Measurements from ENCODE around the gene IFITM10.

The IFITM10 gene

DNA sequence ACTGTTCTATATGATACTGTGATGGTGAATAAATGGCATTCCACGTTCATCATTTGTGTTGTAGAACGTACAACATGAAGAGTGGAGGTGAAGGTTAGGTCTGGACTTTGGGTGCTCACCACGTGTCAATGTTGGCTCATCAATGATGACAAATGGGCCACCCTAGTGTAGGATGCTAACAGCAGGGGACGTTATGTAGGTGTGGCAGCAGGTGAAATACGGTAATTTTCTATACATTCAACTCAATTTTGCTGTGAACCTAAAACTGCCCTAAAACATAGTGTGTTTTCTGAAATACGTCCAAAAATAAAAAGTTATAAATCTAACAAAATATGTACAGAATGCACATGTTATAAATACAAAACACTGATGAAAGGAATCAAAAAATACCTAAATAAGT lies 47.2 kb downstream of the IFITM10 start:
- H3K4me3 ChIP-seq (ENCODE audit: low read length): no peak overlapping the region
- no peak for TF ChIP-seq EZH2phosphoT487 (IDR thresholded peaks at IDR 0.05; ENCODE audit: low read depth)
- TF ChIP-seq, protein P1, sequence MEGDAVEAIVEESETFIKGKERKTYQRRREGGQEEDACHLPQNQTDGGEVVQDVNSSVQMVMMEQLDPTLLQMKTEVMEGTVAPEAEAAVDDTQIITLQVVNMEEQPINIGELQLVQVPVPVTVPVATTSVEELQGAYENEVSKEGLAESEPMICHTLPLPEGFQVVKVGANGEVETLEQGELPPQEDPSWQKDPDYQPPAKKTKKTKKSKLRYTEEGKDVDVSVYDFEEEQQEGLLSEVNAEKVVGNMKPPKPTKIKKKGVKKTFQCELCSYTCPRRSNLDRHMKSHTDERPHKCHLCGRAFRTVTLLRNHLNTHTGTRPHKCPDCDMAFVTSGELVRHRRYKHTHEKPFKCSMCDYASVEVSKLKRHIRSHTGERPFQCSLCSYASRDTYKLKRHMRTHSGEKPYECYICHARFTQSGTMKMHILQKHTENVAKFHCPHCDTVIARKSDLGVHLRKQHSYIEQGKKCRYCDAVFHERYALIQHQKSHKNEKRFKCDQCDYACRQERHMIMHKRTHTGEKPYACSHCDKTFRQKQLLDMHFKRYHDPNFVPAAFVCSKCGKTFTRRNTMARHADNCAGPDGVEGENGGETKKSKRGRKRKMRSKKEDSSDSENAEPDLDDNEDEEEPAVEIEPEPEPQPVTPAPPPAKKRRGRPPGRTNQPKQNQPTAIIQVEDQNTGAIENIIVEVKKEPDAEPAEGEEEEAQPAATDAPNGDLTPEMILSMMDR (IDR thresholded peaks at IDR 0.05; ENCODE audit: low read depth, low read length): no peak
- no peaks in the 10 kb centered on the region for H3K79me2 ChIP-seq (ENCODE audit: low read length)
- no peaks in the 10 kb centered on the region for H4K20me1 ChIP-seq (ENCODE audit: insufficient read depth, low read length)
- H3K9ac ChIP-seq (ENCODE audit: low read length): no peak overlapping the region
- H3K4me2 ChIP-seq (ENCODE audit: low read length): no peak overlapping the region
- H3K9me3 ChIP-seq (ENCODE audit: insufficient read depth, low read length): no peaks in the 10 kb centered on the region
- no peak overlapping the region for H2AFZ ChIP-seq (ENCODE audit: low read depth, low read length)
- H3K36me3 ChIP-seq (replicated peaks; ENCODE audit: low read depth, low read length): no peaks in the 10 kb centered on the region
- H3K4me1 ChIP-seq (ENCODE audit: low read length): peaks cover 7% of the 10 kb centered on the region
- peaks cover 21% of the 10 kb centered on the region for H3K27me3 ChIP-seq (ENCODE audit: low read depth, low read length)
- H3K27ac ChIP-seq (ENCODE audit: low read length): no peak overlapping the region

DNA sequence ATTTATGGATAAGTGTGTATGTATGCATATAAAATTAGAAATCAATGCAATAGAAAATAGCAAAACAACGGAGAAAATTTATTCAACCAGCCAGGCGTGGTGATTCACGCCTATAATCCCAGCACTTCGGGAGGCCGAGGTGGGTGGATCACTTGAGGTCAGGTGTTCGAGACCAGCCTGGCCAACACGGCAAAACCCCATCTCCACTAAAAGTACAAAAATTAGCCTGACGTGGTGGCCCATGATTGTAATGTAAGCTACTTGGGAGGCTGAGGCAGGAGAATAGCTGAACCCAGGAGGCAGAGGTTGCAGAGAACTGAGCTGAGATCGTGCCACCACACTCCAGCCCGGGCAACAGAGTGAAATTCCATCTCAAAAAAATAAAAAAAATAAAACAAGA lies 47.9 kb downstream of the IFITM10 start:
- H3K79me2 ChIP-seq (ENCODE audit: low read length): no peaks in the 10 kb centered on the region
- H3K9ac ChIP-seq (ENCODE audit: low read length): no peak overlapping the region
- H3K27ac ChIP-seq (ENCODE audit: low read length): no peak overlapping the region
- H3K4me1 ChIP-seq (ENCODE audit: low read length): peaks cover 7% of the 10 kb centered on the region
- no peaks in the 10 kb centered on the region for H3K36me3 ChIP-seq (replicated peaks; ENCODE audit: low read depth, low read length)
- no peak overlapping the region for H2AFZ ChIP-seq (ENCODE audit: low read depth, low read length)
- no peak for TF ChIP-seq EZH2phosphoT487 (IDR thresholded peaks at IDR 0.05; ENCODE audit: low read depth)
- TF ChIP-seq, protein P1 (IDR thresholded peaks at IDR 0.05; ENCODE audit: low read depth, low read length): no peak
- H3K9me3 ChIP-seq (ENCODE audit: insufficient read depth, low read length): no peaks in the 10 kb centered on the region
- H3K4me3 ChIP-seq (ENCODE audit: low read length): no peak overlapping the region
- H3K27me3 ChIP-seq (ENCODE audit: low read depth, low read length): peaks cover 23% of the 10 kb centered on the region
- no peaks in the 10 kb centered on the region for H4K20me1 ChIP-seq (ENCODE audit: insufficient read depth, low read length)
- H3K4me2 ChIP-seq (ENCODE audit: low read length): no peak overlapping the region

DNA sequence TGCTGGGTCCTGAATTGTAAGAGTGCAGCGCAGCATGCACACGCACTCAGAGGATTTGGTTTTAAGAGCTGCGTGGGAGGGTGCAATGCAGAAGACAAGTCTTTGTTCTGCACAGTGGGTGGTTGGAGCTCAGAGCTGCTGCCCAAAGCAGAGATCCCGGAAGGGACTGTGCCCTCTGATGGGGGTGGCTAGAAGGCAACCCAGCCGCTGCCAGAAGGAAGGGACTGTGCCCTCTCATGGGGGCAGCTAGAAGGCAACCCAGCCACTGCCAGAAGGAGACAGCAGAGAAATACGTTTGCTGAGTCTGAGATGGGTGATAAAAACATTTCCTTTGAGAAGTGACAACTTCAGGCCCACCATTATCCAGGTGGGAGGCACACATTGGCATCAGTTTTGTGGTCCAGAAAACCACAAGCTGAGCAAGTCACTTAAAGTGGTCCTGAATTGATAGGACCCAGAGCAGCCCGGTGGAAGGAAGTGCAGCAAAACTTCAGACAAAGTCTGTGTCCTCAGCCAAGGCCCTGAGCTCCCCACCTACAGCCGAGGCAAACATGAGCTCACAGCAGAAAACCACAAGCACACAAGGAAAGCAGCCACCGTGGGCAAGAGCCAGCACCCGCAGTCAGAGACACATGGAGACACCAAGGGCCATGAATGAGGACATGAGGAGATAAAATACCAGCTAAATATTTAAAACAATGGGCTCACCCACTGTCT lies 49.1 kb downstream of the IFITM10 start:
- Histone ChIP-seq H3K9ac (ENCODE audit: low read length) (no peak overlapping the region), H3K4me1 (ENCODE audit: low read length) (no peaks in the 10 kb centered on the region), H3K27ac (ENCODE audit: low read length) (no peak overlapping the region), H2AFZ (ENCODE audit: low read depth, low read length) (no peak overlapping the region), H4K20me1 (ENCODE audit: insufficient read depth, low read length) (no peaks in the 10 kb centered on the region), H3K4me2 (ENCODE audit: low read length) (no peak overlapping the region), H3K4me3 (ENCODE audit: low read length) (no peak overlapping the region), H3K9me3 (ENCODE audit: insufficient read depth, low read length) (no peaks in the 10 kb centered on the region), H3K79me2 (ENCODE audit: low read length) (no peaks in the 10 kb centered on the region), H3K27me3 (ENCODE audit: low read depth, low read length) (peaks cover 27% of the 10 kb centered on the region), H3K36me3 (replicated peaks; ENCODE audit: low read depth, low read length) (no peaks in the 10 kb centered on the region)
- TF ChIP-seq, protein P1 (IDR thresholded peaks at IDR 0.05; ENCODE audit: low read depth, low read length): no peak
- TF ChIP-seq EZH2phosphoT487 (IDR thresholded peaks at IDR 0.05; ENCODE audit: low read depth): no peak

DNA sequence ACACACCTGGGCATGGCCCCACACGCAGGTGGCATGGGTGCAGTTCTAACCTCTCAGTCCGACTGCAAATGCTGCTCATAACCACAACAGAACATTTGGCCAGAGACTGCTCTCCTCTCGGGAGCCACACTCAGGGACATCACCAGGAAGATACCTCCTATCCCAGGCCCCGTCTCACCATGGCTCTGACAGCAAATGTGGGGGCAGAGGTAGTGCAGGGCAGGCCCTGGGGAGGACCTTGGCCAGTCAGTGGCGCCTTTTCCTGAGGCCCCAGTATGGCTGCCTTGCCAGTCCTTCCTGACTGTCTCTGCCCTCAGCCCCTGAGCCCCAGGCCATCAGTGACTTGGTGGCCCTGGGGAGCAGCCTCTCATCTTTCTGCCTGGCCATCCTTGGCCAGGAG lies 50.6 kb downstream of the IFITM10 start:
- Histone ChIP-seq H4K20me1 (ENCODE audit: insufficient read depth, low read length) (no peaks in the 10 kb centered on the region), H3K9ac (ENCODE audit: low read length) (no peak overlapping the region), H3K4me2 (ENCODE audit: low read length) (no peak overlapping the region), H3K27ac (ENCODE audit: low read length) (no peak overlapping the region), H3K4me1 (ENCODE audit: low read length) (no peaks in the 10 kb centered on the region), H2AFZ (ENCODE audit: low read depth, low read length) (no peak overlapping the region), H3K4me3 (ENCODE audit: low read length) (no peak overlapping the region), H3K79me2 (ENCODE audit: low read length) (no peaks in the 10 kb centered on the region), H3K27me3 (ENCODE audit: low read depth, low read length) (peaks cover 40% of the 10 kb centered on the region), H3K36me3 (replicated peaks; ENCODE audit: low read depth, low read length) (no peaks in the 10 kb centered on the region), H3K9me3 (ENCODE audit: insufficient read depth, low read length) (no peaks in the 10 kb centered on the region)
- TF ChIP-seq EZH2phosphoT487 (IDR thresholded peaks at IDR 0.05; ENCODE audit: low read depth): no peak
- TF ChIP-seq, protein P1 (IDR thresholded peaks at IDR 0.05; ENCODE audit: low read depth, low read length): no peak

All from OCI-LY3 (cell line).